Measurements from ENCODE around the gene NTRK1.

Gene NTRK1

DNA sequence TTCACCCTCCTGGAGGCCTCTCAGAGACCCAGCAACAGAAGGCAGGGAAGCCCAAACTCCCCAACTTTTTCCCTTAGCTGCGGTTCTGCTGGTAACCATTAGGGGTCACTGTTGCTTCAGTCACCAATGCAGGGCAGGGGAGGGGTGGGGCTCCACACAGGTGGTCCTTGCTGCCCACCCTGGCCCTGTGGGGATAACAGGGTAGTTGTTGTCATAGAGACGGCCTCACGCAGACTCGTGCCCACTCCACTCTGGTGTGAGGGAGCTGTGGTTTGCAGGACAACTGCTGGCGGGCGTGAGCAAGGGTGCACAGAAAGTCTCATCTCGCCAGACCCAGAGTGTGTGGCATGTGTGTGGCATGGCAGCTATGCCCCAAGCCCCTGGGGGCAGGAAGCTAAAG is 21.7 kb upstream of the NTRK1 start:
- DNase-seq (ENCODE audit: low spot score), result peak; percentile 72

DNA sequence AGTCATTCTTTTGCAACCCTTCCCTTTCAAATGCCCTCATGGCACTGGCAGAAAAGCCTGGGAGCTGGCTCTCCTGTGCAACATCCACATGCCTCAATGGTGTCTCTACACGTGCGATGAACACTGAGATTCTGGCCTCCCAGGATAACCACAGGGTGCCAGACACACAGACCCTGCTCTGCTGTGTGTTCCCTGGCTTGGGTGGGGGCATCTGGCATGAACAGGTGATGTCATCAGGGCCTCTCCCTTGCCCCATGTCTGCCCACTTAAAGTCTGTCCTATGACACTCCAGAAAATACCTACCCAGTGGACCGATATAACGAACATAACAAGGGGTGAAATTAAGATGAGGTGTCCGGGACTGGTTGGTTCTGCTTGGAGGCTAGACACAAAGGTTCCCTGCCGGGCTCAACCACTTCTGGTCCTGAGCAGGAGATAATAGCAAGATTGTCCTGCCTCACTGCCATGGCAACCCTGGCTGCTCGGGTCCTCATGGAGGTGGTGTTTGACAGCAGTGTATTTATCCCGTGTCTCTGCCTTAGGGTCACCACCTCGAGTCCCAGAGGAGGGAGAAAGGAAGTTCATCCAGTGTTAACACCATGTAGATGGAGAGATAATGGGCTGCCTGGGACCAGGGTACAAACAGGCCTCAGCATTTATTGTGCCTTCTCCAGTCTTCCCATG is 21.1 kb upstream of the NTRK1 start:
- no peak for DNase-seq (ENCODE audit: low spot score)

DNA sequence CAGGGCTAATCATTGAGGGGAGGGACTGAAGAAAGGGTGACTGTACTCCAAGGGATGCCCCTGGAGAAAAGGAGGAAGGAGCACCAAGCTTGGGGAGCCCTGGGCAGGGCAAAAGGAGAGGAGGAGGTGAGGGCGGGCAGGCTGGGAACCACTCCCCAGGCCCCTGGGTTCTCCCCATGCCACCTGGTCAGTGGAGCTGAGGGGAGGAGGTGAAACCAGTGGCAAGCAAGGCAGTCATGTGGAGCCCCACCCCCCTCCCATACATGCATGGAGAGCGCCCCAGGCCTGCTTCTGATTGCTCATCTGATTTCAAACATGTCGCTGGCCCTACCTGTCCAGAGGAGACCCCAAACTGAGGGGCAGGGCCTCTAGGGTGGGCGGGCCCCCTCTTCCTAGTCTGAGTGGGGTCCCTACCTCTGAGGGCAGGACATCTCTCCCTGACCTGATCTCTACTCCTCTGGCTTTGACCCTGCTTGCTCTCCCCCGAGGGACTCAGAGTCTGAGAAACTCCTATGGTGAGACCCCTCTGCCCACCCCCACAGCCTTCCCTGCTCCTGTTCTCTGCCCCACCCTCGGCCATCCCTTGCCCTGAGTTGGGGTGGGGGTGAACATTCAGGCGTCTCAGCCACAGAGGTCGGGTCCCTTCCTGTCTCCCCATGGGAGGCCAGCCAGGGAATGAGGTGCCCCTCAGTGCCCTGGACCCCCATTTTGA is 20.3 kb upstream of the NTRK1 start:
- DNase-seq (ENCODE audit: low spot score), result no peak

DNA sequence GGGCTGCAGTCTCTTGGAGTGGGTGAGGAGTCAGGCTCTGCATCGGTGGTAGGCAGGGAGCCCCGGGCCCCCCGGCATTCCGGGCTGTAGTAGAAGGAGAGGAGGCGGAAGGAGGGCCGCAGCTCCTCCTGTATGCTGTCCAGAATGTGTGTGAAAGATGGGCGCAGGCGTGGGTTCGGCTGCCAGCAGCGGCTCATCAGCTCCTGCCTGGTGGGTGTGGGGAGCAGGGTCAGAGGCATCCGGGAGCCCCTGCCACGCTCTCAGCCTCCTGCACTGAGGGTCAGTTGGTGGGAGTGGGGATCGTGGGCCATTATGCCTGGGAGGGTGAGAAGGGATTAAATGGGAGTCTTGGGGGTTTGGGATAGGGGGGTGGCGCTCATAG is 19.8 kb upstream of the NTRK1 start:
- no peak for DNase-seq (ENCODE audit: low spot score)

DNA sequence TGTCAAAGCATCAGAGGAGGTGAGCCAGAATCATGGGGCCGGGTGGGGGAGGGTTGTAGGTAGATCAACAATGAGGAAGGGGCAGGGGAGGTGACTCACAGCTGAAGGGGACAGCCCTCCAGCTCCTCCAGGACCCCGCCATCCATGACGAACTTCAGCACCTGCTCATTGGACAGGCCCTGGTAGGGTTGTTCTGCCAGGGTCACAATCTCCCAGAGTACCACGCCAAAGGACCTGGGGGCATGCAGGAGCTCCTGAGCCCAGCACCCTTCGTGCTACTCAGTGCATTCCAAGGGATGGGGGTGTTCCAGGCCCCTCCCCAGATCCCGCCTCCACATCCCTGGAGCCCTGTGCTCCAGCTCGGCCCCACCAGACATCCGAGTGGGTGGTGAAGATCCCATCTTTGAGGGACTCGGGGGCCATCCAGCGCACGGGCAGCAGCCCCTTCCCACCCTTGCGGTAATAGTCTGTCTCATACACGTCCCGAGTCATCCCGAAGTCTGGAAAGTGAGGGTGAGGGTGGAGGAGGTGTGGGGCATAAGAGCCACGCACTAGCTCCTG is 19.3 kb upstream of the NTRK1 start:
- DNase-seq (ENCODE audit: low spot score), result no peak

DNA sequence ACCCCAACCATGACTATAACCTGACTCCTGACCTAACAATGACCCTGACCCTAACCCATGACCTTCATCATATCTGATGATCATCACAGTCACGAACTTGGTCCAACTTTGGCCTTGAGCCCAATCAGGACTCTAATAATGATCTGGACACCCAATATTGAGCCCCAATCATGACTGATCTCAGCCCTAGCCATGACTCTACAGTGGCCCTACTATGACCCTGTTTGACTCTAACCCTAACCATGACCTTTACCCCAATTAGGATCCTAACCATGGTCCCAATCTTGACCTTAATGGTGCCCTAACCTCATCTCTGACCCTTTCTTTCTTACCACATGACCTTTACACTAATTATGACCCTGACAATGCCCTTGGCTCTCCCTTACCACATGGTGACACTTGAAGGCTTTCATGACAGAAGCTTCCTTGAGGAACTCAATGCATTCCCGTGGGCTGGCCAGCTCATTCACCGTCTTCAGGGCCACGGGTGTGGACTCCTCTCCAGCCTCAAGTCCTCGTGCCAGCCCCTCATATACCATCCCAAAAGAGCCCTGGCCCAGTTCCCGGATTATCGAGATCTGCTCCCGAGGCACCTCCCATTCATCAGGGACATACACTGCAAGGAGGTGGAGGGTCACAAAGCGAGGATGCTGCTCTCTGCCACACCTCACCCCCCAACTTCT is 17.9 kb upstream of the NTRK1 start:
- no peak for DNase-seq (ENCODE audit: low spot score)

DNA sequence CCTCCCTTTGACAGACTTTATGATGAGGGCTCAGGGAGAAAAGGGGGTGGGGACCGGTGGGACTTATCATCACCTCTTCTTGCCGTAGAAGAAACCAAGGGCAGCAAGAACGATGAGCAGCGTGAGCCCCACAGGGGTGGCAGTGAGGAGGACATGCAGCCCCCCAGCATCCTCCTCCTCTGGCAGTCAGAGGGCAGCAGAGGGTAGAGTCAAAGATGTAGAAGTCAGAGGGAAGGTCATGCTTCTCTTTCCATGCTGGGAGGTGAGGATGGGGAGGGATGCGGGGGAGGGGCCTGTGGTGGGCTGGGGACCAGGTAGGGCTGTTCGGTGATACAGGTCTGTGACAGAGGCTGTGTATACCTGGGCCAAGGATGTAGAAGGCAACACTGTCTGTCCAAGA is 16.6 kb upstream of the NTRK1 start:
- no peak for DNase-seq (ENCODE audit: low spot score)

DNA sequence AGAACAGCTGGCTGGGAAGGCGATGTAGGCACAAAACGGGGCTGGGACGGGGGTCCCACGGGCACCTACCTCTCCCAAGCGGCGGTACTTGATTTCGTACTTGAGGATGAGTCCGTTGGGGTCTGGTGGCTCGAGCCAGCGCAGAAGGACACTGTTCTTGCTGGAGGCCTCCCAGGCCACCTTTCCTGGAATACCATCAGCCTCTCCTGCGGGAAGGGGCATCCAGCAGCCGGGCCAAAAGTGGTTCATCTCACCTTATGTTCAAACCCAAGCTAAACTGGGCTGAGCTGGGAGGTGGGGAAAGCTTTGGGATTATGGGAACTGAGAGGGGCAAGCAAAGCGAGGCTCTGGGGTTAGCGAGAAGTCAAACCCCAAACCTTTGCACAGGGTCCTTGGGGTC is 16.0 kb upstream of the NTRK1 start:
- no peak for DNase-seq (ENCODE audit: low spot score)

DNA sequence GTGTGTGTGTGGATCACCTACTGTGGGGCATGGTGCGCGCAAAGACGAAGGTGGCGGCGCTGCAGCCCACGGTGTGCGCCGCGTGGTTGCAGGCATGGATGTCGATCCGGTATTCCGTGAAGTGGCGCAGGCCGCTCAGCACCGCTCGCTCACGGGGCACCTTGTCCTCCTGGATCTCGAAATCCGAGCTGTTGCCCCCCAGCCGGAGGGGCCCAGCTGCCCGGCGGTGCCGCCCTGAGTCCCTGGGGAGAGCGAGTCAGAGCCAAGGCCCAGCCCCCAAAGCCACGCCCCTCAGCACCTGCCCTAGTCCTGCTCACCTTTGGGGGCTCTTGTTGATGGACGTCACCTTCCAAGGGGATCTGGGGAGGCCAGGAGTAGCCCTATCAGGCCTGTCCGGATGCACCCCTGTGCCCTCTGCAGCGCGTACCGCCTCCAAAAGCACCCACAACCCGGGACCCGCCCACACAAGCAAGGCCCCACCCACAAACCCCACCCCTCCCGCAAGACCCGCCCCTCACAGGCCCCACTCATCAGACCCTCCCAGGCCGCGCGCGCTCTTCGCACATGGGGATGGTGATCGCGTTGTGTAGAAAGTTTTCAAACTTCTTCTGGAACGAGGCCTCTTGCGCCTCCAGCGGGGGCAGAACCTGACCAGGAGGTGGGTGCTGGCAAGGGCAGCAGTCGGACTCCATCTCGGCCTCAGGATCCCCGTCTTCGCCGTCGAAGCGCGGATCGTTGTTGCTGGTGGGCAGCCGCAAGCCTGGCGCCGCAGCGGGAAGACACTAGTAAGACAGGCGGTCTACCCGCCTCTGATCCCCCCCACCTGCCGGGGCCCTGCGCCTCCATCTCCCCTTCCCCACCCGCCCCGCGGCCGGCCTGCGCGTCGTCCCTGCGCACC is 15.4 kb upstream of the NTRK1 start:
- DNase-seq (ENCODE audit: low spot score), result peak; percentile 33

DNA sequence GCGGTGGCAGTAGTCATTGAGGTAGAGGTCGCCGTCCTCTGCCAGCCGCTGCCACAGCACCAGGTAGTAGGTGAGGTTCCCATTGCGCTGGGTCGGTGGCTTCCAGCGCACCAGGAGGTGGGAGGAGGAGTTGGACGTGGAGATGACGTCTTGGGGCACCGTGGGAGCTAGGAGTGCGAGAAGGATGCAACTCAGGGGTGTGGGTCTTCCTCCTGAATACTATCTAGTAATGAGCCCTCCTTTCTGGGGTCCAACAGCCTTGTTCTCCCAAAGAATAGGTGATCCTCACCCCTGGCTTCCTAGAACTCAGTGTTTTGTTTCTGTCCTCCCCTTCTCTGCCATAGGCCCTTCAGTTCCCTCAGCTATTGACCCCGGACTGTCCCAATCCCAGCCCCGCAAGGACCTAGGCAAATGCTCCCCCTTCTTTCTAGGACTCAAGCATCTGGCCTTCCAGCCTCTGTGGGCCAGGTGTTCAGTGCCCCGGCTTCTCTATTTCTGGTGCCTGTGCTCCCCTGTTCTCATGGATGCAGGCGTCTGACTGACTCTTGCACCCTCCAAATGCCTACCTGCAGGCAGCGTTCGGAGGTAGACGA is 14.6 kb upstream of the NTRK1 start:
- no peak for DNase-seq (ENCODE audit: low spot score)

DNA sequence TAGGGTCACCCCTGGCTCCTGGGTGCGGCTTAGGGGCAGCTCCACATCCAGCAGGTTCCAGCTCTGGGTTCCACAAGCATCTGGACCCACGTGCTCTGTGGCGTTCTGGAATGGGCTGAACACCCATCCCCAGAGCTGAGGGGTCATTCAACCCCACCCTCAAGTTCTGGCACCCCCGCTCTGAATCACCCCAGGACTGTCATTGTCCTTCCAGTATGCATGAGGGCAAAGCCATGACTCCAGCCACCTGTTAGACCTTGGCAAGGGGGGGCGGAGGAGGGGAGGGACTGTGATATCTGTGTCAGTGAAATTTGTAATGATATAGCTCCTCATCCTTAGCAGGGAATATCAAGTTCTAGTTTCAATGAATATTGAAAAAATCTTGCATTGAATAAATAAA is 14.0 kb upstream of the NTRK1 start:
- no peak for DNase-seq (ENCODE audit: low spot score)

DNA sequence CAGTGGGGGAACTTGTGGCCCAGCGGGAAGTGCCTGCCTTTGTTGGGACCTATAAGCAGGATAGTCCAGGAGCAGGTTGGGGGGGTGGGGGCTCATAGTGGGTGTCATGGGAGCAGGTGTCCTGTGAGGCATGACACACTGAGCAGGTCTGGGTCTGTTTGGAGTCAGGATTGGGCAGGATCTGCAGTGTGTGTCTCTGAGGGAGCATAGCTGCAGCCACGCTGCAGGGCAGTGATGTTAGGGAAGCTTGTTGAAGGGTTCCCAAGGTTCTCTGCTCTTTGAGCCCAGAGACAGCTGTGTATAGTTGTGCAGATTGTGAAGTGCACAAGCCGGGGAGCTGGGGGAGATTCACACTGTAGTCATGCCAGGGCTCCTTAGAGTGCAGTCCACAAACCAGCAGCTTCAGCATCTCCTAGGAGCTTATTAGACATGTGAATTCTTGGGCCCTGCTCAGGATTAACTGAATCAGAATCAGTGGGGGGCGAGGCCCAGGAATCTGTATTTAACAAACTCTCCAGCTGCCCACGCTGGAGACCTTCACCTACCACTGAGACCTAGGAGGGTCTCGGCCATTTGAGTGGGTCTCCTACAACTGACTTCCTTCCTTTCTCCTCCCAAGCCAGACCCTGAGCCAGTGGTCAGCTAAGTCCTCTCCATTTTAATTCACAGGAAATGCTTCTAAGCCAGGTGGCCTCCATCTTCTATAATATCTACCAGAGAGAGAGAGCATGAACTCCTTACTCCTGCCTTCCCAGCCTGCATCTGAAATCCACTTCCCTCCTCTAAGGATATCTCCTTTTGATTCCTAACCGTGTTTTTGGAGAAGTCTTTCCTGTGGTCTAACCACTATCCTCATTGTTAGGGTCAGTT is 12.8 kb upstream of the NTRK1 start:
- no peak for DNase-seq (ENCODE audit: low spot score)

DNA sequence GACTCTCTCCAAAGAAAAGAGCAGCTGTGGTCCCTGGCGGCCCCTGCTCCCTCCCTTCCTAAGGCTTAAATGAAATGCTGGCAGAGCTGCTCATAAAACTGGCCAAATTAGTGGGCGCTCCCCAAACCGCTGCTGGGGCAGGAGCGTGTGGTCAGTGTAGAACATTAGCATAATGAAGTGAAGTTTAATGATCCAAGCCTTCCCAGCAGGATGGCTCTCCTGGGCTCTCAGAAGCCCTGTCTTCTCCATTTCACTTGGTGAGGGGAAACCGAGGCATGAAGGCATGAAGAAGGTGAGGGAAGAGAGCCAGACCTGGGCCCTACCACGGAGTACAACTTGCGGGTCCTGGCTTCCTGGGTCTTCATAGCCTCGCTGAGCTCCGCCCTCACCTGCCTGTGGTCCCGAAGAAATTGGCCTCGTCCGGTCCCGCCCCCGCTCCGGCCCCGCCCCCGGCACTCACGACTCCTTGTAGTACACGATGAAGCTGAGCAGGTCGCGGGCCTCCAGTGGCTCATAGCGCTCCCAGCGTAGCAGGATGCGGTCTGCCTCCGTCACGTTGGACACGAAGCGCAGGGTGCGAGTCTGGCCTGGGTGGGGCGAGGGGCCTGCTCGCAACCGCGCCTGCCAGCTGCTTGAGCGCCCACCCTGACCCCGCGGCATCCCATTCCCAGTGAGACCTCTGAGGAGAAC is 12.1 kb upstream of the NTRK1 start:
- no peak for DNase-seq (ENCODE audit: low spot score)

DNA sequence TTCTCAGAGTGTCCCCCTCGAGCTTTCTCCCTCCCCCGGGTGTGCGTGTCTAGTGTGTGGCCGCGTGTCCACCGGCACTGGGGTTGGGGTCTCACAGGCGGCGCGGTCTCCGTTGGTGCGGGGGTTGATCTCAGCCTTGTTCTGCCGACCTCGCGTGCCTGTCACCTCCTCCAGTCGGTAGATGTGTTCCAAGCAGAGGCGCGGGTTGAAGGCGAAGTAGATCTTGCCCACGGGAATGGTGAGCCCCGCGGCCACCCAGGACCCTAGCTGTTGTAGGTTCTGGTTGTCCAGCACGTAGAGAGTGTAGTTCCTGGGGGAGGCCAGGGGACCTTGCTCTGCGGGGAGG is 11.5 kb upstream of the NTRK1 start:
- no peak for DNase-seq (ENCODE audit: low spot score)

DNA sequence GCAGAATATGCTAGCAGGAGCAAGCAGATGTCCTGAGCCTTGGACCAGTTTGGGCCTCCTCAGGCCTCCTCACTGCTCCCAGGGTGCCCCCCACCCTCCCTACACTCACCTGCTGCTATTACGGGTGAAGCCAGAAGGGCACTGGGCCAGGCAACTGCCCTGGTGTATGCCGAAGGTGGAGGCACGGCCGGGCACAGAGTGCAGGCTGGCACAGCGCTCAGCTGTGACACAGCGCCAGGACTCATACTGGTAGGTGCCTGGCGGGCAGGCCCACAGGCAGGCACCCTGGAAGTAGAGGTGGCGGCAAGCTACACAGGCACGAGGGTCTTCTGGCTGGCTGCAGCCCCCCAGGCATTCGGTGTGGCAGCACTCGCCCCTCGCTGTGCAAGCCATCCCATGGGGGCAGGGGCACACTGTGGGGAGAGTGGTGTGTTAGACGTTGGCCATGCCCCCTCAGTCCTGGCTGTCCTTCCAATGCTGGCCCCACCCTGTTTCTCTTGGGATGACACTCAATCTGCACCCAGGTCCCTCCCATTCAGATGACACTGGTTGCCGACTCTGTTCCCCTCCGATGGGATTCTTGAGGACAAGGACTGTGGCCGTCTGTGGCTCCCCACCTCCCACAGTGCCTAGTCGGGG is 8.8 kb upstream of the NTRK1 start:
- no peak for DNase-seq (ENCODE audit: low spot score)

DNA sequence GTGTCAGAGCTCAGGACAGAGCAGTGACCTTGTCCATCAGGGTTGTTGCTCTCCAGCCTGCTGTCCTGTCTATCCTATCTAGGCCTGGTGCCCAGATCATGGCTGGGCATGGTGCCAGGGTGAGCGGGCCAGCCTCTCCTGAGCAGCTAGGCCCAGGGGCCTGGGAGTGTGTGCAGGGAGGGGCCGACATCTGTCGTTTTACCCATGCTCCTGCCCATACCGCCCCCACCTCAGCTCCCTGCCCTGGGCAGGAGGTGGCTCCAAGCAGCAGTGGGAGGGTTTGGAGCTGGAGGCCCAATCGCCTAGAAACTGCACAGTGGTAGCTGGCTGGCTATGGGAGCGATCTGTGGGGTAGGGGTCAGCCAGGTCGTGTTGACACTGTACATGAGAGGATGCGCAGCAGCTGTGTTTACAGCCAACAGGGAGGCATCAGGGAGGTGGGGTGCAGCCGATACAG is 8.2 kb upstream of the NTRK1 start:
- peak; percentile 56 for DNase-seq (ENCODE audit: low spot score)

DNA sequence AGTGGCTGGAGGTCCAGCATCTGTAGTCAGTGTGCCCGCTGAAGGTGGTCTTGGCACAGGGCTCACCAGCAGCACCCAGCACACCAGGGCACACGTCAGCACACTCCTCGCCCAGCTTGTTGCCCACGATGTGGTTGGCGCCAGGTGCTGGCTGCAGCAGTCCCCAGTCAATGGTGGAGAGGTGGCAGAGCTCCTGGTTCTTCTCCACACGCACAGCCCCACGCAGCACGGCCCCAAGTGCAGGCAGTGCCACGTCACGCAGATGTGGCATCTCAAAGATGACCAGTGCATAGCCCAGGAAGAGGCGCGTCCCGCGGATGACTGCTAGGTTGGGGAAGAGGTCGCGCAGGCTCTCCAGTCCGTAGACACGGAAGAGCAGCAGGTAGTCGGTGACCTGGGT is 6.9 kb upstream of the NTRK1 start:
- DNase-seq (ENCODE audit: low spot score), result no peak

DNA sequence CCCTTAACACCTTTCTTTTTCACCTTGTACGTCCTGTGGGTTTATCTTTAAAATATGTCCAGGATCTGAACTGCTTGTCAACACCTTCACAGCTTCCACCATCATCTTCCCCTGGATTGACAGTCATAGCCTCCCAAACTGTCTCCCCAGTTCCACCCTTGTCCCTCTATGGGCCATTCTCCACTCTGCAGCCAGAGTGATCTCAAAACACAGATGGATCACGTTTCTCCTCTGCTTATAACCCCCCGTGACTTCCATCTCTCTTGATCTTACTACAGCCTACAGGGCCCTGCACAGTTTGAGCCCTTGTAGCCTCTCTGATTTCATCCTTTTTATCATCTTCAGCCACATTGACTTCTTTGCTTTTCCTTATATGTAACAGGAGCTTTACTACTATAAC is 6.0 kb upstream of the NTRK1 start:
- DNase-seq (ENCODE audit: low spot score), result no peak

DNA sequence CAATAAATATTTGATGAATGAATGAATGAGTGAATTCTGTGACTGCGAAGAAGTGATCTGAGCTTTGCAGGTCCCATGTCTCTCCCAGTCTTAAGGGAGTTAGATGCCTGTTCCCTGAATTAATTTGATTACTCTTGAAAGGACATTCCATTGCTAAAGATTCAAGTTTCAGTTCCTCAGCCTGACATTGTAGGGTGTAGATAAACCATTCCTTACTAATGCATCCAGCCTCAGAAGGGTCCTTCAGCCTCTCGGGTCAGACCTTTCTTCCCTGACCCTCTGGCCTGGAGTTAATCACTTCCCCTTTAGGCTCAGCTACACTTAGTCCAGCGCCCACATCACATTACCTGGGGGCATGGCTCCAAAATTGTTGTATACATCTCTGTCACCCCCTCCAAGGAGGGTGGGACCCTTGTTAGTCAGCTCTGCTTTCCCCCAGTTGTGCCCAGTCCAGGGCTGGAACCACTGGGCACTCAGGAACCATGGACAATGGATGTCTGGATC is 4.3 kb upstream of the NTRK1 start:
- DNase-seq (ENCODE audit: low spot score), result no peak
